ENCODE measurements around the gene TEX48. TPM values are rescaled to one million over a fixed set of nuclear protein-coding genes. Genes with fewer than 3 reads are reported as not detected.

Gene TEX48
- not detected in 2 replicates for total RNA-seq
- not detected in 2 replicates for polyA plus RNA-seq
- polyA plus RNA-seq (2012), result not detected in 2 replicates
- not detected in 2 replicates for polyA minus RNA-seq (ENCODE audit: low replicate concordance)

- Histone ChIP-seq H3K36me3 (ENCODE audit: control insufficient read depth, insufficient read depth, low read length) (no peaks in the 10 kb centered on the region), H3K79me2 (ENCODE audit: control insufficient read depth, insufficient read depth, low read length) (no peaks in the 10 kb centered on the region), H2AFZ (ENCODE audit: low read length) (no peak within 1 kb of the TSS), H3K4me1 (ENCODE audit: control insufficient read depth, extremely low read depth, insufficient read depth, low read length) (peaks cover 2% of the 10 kb centered on the region), H3K9me3 (ENCODE audit: control insufficient read depth, insufficient read depth, low read depth, low read length) (no peaks in the 10 kb centered on the region), H4K20me1 (ENCODE audit: control insufficient read depth, extremely low read depth, insufficient read depth, low read length) (no peaks in the 10 kb centered on the region), H3K4me2 (ENCODE audit: extremely low read depth, insufficient read depth, low read length) (no peak within 1 kb of the TSS), H3K9ac (ENCODE audit: insufficient read depth, low read length) (no peak within 1 kb of the TSS), H3K27me3 (ENCODE audit: control insufficient read depth, insufficient read depth, low read length) (no peaks in the 10 kb centered on the region), H3K27ac (ENCODE audit: insufficient read depth, low read length) (no peak within 1 kb of the TSS), H3K4me3 (replicated peaks in 1 of 4; ENCODE audit: control extremely low read depth in 1 of 4, insufficient read depth in 1 of 4, low read depth in 3 of 4, low read length in 4 of 4) (no peak within 1 kb of the TSS)
- peak; percentile 71 to 75 for DNase-seq (ENCODE audit: low read depth in 2 of 2)
- TF ChIP-seq EZH2 (IDR thresholded peaks at IDR 0.05; ENCODE audit: low read length, missing control alignments), result no peak
- TF ChIP-seq, protein P1, sequence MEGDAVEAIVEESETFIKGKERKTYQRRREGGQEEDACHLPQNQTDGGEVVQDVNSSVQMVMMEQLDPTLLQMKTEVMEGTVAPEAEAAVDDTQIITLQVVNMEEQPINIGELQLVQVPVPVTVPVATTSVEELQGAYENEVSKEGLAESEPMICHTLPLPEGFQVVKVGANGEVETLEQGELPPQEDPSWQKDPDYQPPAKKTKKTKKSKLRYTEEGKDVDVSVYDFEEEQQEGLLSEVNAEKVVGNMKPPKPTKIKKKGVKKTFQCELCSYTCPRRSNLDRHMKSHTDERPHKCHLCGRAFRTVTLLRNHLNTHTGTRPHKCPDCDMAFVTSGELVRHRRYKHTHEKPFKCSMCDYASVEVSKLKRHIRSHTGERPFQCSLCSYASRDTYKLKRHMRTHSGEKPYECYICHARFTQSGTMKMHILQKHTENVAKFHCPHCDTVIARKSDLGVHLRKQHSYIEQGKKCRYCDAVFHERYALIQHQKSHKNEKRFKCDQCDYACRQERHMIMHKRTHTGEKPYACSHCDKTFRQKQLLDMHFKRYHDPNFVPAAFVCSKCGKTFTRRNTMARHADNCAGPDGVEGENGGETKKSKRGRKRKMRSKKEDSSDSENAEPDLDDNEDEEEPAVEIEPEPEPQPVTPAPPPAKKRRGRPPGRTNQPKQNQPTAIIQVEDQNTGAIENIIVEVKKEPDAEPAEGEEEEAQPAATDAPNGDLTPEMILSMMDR (conservative IDR thresholded peaks at IDR 0.05 in 1 of 2, IDR thresholded peaks at IDR 0.05 in 1 of 2; ENCODE audit: low read depth in 1 of 2, low read length in 2 of 2), result peak; percentile 70 to 89
Measured at GRCh38 chr9:114681594-114682332, at the start of gene TEX48. TSS of gene TEX48 (minus strand) at chr9:114682192. CDS start at chr9:114671723, 10,469 bp downstream.

- Histone ChIP-seq H3K27ac (ENCODE audit: insufficient read depth, low read length) (no peak overlapping the region), H3K36me3 (ENCODE audit: control insufficient read depth, insufficient read depth, low read length) (no peaks in the 10 kb centered on the region), H3K4me3 (replicated peaks in 1 of 4; ENCODE audit: control extremely low read depth in 1 of 4, insufficient read depth in 1 of 4, low read depth in 3 of 4, low read length in 4 of 4) (no peak overlapping the region), H3K9ac (ENCODE audit: insufficient read depth, low read length) (no peak overlapping the region), H3K79me2 (ENCODE audit: control insufficient read depth, insufficient read depth, low read length) (no peaks in the 10 kb centered on the region), H2AFZ (ENCODE audit: low read length) (no peak overlapping the region), H3K4me1 (ENCODE audit: control insufficient read depth, extremely low read depth, insufficient read depth, low read length) (peaks cover 2% of the 10 kb centered on the region), H3K27me3 (ENCODE audit: control insufficient read depth, insufficient read depth, low read length) (no peaks in the 10 kb centered on the region), H4K20me1 (ENCODE audit: control insufficient read depth, extremely low read depth, insufficient read depth, low read length) (no peaks in the 10 kb centered on the region), H3K4me2 (ENCODE audit: extremely low read depth, insufficient read depth, low read length) (no peak overlapping the region), H3K9me3 (ENCODE audit: control insufficient read depth, insufficient read depth, low read depth, low read length) (no peaks in the 10 kb centered on the region)
- TF ChIP-seq, protein P1 (conservative IDR thresholded peaks at IDR 0.05 in 1 of 2, IDR thresholded peaks at IDR 0.05 in 1 of 2; ENCODE audit: low read depth in 1 of 2, low read length in 2 of 2), result no peak
- TF ChIP-seq EZH2 (IDR thresholded peaks at IDR 0.05; ENCODE audit: low read length, missing control alignments), result no peak
- DNase-seq (ENCODE audit: low read depth in 2 of 2), result no peak
Measured at GRCh38 chr9:114731701-114732100, 49.7 kb upstream of the TEX48 start.

- H3K4me2 ChIP-seq (ENCODE audit: extremely low read depth, insufficient read depth, low read length), result no peak overlapping the region
- H3K27me3 ChIP-seq (ENCODE audit: control insufficient read depth, insufficient read depth, low read length), result no peaks in the 10 kb centered on the region
- H4K20me1 ChIP-seq (ENCODE audit: control insufficient read depth, extremely low read depth, insufficient read depth, low read length), result no peaks in the 10 kb centered on the region
- no peaks in the 10 kb centered on the region for H3K4me1 ChIP-seq (ENCODE audit: control insufficient read depth, extremely low read depth, insufficient read depth, low read length)
- no peaks in the 10 kb centered on the region for H3K9me3 ChIP-seq (ENCODE audit: control insufficient read depth, insufficient read depth, low read depth, low read length)
- H3K9ac ChIP-seq (ENCODE audit: insufficient read depth, low read length), result no peak overlapping the region
- no peak overlapping the region for H2AFZ ChIP-seq (ENCODE audit: low read length)
- H3K27ac ChIP-seq (ENCODE audit: insufficient read depth, low read length), result no peak overlapping the region
- H3K36me3 ChIP-seq (ENCODE audit: control insufficient read depth, insufficient read depth, low read length), result no peaks in the 10 kb centered on the region
- TF ChIP-seq, protein P1 (conservative IDR thresholded peaks at IDR 0.05 in 1 of 2, IDR thresholded peaks at IDR 0.05 in 1 of 2; ENCODE audit: low read depth in 1 of 2, low read length in 2 of 2), result no peak
- no peak for TF ChIP-seq EZH2 (IDR thresholded peaks at IDR 0.05; ENCODE audit: low read length, missing control alignments)
- H3K4me3 ChIP-seq (replicated peaks in 1 of 4; ENCODE audit: control extremely low read depth in 1 of 4, insufficient read depth in 1 of 4, low read depth in 3 of 4, low read length in 4 of 4), result no peak overlapping the region
- H3K79me2 ChIP-seq (ENCODE audit: control insufficient read depth, insufficient read depth, low read length), result no peaks in the 10 kb centered on the region
- no peak for DNase-seq (ENCODE audit: low read depth in 2 of 2)
Measured at GRCh38 chr9:114729706-114730105, 47.7 kb upstream of the TEX48 start.

Data from fibroblast of lung (primary cell).